Adrenal gland (tissue), 5 donors: Measurements from ENCODE around the gene OR5C1.

Experiments used
- POLR2A ChIP-seq, 2 donors: fragments of 450-650 bp; IDR thresholded peaks; one replicate each; pipeline ENCODE4 v1.6.1; 2017; ENCODE audit warnings: antibody characterized with exemption in 2 of 2, mild to moderate bottlenecking in 2 of 2, moderate library complexity in 1 of 2
- TF ChIP-seq, protein P1 (sequence below), 6 experiments: fragments of 450-650 bp in 4 of 6; fragments of 200-600 bp in 2 of 6; sonication (generic) in 1 of 6; IDR thresholded peaks; 1 replicate in 5 of 6; 2 replicates in 1 of 6; pipeline versions ENCODE4 v1.5.1 to v1.8.0; 2016 to 2021; ENCODE audit warnings: antibody characterized with exemption in 6 of 6, mild to moderate bottlenecking in 2 of 6, moderate library complexity in 1 of 6
- donor health status: DM: no; HTN: no; CAD: no.

DNA sequence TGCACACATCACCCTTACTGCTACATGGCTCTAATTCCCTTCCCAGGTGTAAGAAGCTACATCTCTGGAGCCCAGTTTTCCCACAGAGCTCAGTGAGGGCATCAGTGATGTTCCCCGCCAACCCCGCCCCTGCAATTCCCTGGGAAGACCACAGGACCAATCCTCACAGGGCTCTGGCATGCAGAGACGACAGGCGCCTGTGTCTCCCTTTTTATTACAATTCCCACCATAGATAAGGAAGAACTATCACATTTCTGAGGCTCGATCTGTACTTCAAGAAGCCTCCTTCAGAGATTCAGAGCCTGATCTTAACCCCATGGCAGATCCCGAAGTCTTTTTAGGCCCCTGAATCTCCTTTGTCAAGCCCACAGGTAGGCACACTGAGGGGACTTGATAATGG is 46.7 kb upstream of the OR5C1 start, which contains the start of gene OR1L6:
- TF ChIP-seq, protein P1, sequence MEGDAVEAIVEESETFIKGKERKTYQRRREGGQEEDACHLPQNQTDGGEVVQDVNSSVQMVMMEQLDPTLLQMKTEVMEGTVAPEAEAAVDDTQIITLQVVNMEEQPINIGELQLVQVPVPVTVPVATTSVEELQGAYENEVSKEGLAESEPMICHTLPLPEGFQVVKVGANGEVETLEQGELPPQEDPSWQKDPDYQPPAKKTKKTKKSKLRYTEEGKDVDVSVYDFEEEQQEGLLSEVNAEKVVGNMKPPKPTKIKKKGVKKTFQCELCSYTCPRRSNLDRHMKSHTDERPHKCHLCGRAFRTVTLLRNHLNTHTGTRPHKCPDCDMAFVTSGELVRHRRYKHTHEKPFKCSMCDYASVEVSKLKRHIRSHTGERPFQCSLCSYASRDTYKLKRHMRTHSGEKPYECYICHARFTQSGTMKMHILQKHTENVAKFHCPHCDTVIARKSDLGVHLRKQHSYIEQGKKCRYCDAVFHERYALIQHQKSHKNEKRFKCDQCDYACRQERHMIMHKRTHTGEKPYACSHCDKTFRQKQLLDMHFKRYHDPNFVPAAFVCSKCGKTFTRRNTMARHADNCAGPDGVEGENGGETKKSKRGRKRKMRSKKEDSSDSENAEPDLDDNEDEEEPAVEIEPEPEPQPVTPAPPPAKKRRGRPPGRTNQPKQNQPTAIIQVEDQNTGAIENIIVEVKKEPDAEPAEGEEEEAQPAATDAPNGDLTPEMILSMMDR (IDR thresholded peaks at IDR 0.05) = no peak
- TF ChIP-seq POLR2A (IDR thresholded peaks at IDR 0.05) = no peak
